ENCODE results near the gene GLDN. TPM values are rescaled to one million over a fixed set of nuclear protein-coding genes. Genes with fewer than 3 reads are reported as not detected.

The GLDN gene
- total and polyA plus RNA-seq, 10 of the 15 experiments (the other 5 are each of a cell fraction or from before 2014, with no cell fraction given): 0.13 TPM; not detected in 9

DNA sequence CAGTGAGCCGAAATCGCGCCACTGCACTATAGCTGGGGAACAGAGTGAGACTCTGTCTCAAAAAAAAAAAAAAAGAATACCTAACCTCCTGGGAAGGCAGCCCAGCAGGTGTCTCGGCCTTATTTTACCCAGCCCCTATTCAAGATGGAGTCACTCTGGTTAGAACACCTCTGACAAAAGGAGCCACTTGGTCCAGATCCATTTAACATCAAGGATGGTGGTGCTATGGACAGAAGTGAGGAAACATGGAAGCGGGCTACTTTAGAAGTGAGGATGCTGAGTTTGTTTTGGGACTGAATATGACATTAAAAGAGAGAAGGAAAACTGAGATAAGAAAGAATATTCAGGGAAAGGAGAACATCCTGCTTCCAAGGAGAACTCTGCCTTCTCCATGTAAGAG is 14.7 kb downstream of the GLDN start (continued):
- TF ChIP-seq ASH2L (IDR thresholded peaks at IDR 0.05; ENCODE audit: borderline replicate concordance, low read depth): no peak
- TF ChIP-seq, protein P1, sequence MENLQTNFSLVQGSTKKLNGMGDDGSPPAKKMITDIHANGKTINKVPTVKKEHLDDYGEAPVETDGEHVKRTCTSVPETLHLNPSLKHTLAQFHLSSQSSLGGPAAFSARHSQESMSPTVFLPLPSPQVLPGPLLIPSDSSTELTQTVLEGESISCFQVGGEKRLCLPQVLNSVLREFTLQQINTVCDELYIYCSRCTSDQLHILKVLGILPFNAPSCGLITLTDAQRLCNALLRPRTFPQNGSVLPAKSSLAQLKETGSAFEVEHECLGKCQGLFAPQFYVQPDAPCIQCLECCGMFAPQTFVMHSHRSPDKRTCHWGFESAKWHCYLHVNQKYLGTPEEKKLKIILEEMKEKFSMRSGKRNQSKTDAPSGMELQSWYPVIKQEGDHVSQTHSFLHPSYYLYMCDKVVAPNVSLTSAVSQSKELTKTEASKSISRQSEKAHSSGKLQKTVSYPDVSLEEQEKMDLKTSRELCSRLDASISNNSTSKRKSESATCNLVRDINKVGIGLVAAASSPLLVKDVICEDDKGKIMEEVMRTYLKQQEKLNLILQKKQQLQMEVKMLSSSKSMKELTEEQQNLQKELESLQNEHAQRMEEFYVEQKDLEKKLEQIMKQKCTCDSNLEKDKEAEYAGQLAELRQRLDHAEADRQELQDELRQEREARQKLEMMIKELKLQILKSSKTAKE (IDR thresholded peaks at IDR 0.05; ENCODE audit: low read depth, poor library complexity, severe bottlenecking): no peak
- no peak for TF ChIP-seq ATF7 (IDR thresholded peaks at IDR 0.05; ENCODE audit: low read depth)
- TF ChIP-seq SPI1 (IDR thresholded peaks at IDR 0.05; ENCODE audit: borderline replicate concordance, insufficient read depth, low read depth, low read length): no peak
- no peak for TF ChIP-seq NFXL1 (IDR thresholded peaks at IDR 0.05; ENCODE audit: borderline replicate concordance)

DNA sequence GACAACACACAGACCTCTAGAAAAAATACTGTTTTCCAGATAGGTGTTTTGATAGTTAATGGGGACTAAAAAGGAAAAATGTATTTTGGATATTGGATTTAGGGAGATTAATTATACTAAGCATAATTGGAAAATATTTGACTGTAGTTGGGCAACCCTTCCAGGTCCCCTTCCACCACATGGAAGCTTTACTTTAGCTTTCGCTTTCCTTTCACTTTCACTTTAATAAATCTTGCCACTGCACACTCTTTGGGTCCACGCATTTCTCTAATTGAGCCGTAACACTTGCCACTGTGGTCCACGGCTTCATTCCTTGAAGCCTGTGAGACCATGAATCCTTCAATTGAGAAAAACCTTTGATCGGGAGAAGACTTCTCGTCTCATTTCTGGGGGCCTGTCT is 15.5 kb downstream of the GLDN start:
- ChIA-PET POLR2A (no interaction called here), SMC1A (ENCODE audit: uncharacterized antibody, unreplicated experiment) (no interaction called here), RAD21 (ENCODE audit: unreplicated experiment) (no interaction called here), CTCF (interaction anchor here (0.6 kb wide), 1 partner anchor 57 kb away, joined by 3 read pairs; no protein-coding TSS in a partner anchor)
- H3K27ac ChIP-seq (ENCODE audit: control insufficient read depth, insufficient read depth): no peak overlapping the region
- no peak overlapping the region for H2AFZ ChIP-seq (ENCODE audit: control insufficient read depth, low read depth, low read length)
- H3K4me2 ChIP-seq (ENCODE audit: control insufficient read depth, insufficient read depth): no peak overlapping the region
- no peak for TF ChIP-seq SIX5 (IDR thresholded peaks at IDR 0.05; ENCODE audit: low read depth, low read length, severe bottlenecking)
- TF ChIP-seq MXI1 (IDR thresholded peaks at IDR 0.05; ENCODE audit: low read depth, low read length): no peak
- H3K4me1 ChIP-seq (ENCODE audit: control insufficient read depth, insufficient read depth, low read length): no peaks in the 10 kb centered on the region
- no peak overlapping the region for H3K9ac ChIP-seq (ENCODE audit: control insufficient read depth, insufficient read depth, low read length)
- no peak overlapping the region for H3K4me3 ChIP-seq
- H4K20me1 ChIP-seq (ENCODE audit: control insufficient read depth, insufficient read depth): no peaks in the 10 kb centered on the region
- FAIRE-seq: no peak
- 84% methylated on average over 6 of the region's 6 CpGs for WGBS (ENCODE audit: insufficient coverage, insufficient replicate concordance, low lambda C conversion rate, missing lambda C conversion rate)
- DNase-seq (ENCODE audit: low read depth, low spot score): no peak
- no peaks in the 10 kb centered on the region; the same call in 2 of the 3 replicates for H3K9me3 ChIP-seq (replicated peaks; ENCODE audit: control insufficient read depth, insufficient read depth, low read length)
- H3K79me2 ChIP-seq (ENCODE audit: control insufficient read depth, insufficient read depth, low read length): no peaks in the 10 kb centered on the region
- H3K36me3 ChIP-seq (ENCODE audit: control insufficient read depth in 2 of 2, insufficient read depth in 2 of 2, low read length in 1 of 2): no peaks in the 10 kb centered on the region
- peaks cover 1 to 7% of the 10 kb centered on the region in 2 experiments; a peak in 3 of 4 replicates for H3K27me3 ChIP-seq (replicated peaks in 1 of 2; ENCODE audit: control insufficient read depth in 2 of 2, insufficient read depth in 2 of 2, low read length in 1 of 2)
- no TSS peak for BruUV-seq (replicated peaks)
- in situ Hi-C loops (cut with MboI): no loop called here
- intact Hi-C loops (cut with micrococcal nuclease; ENCODE audit: unreplicated experiment): no loop called here
- no peak for ATAC-seq
